SK-N-MC (cell line): ENCODE data around the gene KBTBD13.

Source experiments
- DNase-seq: peaks from one replicate; pipeline ENCODE4 v3.0.0-alpha.2; 2011; ENCODE audit warnings: low read depth, low spot score
- H3K27ac ChIP-seq: fragments of 200-600 bp; sonication (generic); 2 replicates; pipeline ENCODE4 v1.5.1; 2016; ENCODE audit warnings: mixed run types
- H3K36me3 ChIP-seq: fragments of 200-600 bp; sonication (generic); 2 replicates; pipeline ENCODE4 v1.6.1; 2017; ENCODE audit warnings: antibody characterized with exemption, low read length, mixed read lengths; ENCODE audit not compliant: insufficient read depth
- H3K4me3 ChIP-seq: fragments of 200-600 bp; sonication (generic); 2 replicates; pipeline ENCODE4 v1.5.1; 2016
- H3K9ac ChIP-seq: fragments of 200-600 bp; sonication (generic); 2 replicates; pipeline ENCODE4 v1.8.0; 2017; ENCODE audit warnings: mixed run types, mixed read lengths; ENCODE audit not compliant: insufficient read length
- H3K9me3 ChIP-seq: fragments of 200-600 bp; sonication (generic); 2 replicates; pipeline ENCODE4 v1.6.1; 2017; ENCODE audit warnings: low read depth, mild to moderate bottlenecking, antibody characterized with exemption, low read length, moderate library complexity, mixed read lengths
- EZH2 ChIP-seq: fragments of 200-600 bp; sonication (generic); IDR thresholded peaks from one replicate; pipeline ENCODE4 v1.6.1; 2017; ENCODE audit warnings: antibody characterized with exemption
- FOXP2 ChIP-seq: optimal IDR thresholded peaks from 2 replicates; pipeline ENCODE3; 2011; ENCODE audit warnings: mild to moderate bottlenecking, moderate library complexity; ENCODE audit not compliant: insufficient read depth; ENCODE audit errors: extremely low read length, control extremely low read depth
- POLR2AphosphoS5 ChIP-seq: IDR thresholded peaks from 2 replicates; pipeline ENCODE4 v1.6.1; 2012; ENCODE audit warnings: mild to moderate bottlenecking, low read depth, low read length, borderline replicate concordance

Gene KBTBD13

DNA sequence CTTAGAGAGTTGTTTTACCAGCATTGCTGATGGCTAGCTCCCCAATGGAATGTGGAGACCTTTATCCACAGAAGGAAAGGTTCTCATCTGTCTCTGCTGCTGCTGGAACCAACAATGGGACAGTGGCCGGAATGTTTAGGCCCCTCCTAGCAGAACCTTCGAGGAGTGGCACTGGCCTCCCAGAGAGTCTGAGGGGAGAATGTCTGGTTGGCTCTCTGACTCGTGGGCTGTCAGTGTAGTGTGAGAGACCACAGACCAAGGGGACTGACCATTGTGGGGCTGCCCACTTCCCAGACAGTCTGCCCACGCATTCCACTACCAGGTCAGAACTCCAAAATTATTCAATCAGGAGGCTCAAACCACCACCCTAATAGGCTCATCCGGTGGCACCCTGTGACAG lies 13.8 kb upstream of the KBTBD13 start:
- Histone ChIP-seq H3K9me3 (no peaks in the 10 kb centered on the region), H3K4me3 (no peak overlapping the region), H3K9ac (no peak overlapping the region), H3K27ac (no peak overlapping the region), H3K36me3 (no peaks in the 10 kb centered on the region)
- DNase-seq = no peak
- TF ChIP-seq POLR2AphosphoS5 = no peak

GRCh38 chr15:65066001-65066634 lies 10.4 kb upstream of the KBTBD13 start:
- H3K36me3 ChIP-seq = no peaks in the 10 kb centered on the region
- H3K27ac ChIP-seq = no peak overlapping the region

DNA sequence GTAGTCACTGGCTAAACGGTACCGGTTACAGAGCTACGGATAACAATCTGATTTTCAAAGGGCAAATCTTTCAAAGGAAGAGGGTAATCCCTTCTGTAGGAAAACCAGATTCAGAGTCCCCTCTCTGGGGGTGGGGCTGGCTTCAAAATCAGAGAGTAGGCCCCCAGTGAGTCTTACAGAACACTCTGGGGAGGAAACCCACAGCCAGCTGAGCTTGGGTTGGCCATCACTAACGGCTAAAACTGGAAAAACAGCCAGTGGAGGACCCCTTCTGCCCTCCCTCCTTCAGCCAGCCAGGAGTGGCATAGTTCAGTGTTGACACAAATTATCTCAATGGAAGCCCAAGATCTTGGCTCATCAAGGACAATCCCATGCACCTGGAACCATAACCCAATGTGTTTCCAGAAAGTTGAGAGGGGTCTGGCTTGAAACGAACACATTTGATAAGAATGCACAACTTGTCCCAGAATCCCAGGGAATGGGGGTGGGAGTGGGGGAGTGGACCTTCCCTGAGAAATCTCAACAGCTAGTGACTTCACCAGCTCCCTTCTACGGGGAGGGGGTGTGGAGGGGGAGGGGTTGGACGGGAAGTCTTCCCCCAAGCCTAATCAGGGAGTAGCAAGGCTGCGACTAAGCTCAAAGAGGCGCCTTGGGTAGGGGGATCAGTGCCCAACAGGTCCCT lies 9.8 kb upstream of the KBTBD13 start:
- no peak overlapping the region for H3K27ac ChIP-seq
- H3K9ac ChIP-seq = no peak overlapping the region
- H3K4me3 ChIP-seq = no peak overlapping the region
- no peak for DNase-seq
- no peaks in the 10 kb centered on the region for H3K9me3 ChIP-seq
- no peak for TF ChIP-seq POLR2AphosphoS5
- no peak for TF ChIP-seq EZH2
- TF ChIP-seq FOXP2 = no peak
- H3K36me3 ChIP-seq = no peaks in the 10 kb centered on the region

More at GRCh38 chr15:65066001-65066634, 10.4 kb upstream of the KBTBD13 start:
- no peak for DNase-seq
- no peak overlapping the region for H3K9ac ChIP-seq
- no peaks in the 10 kb centered on the region for H3K9me3 ChIP-seq
- no peak overlapping the region for H3K4me3 ChIP-seq
- TF ChIP-seq POLR2AphosphoS5 (no peak), EZH2 (no peak), FOXP2 (no peak)

GRCh38 chr15:65067317-65067644 lies 9.3 kb upstream of the KBTBD13 start:
- Histone ChIP-seq H3K36me3 (no peaks in the 10 kb centered on the region), H3K4me3 (no peak overlapping the region), H3K27ac (no peak overlapping the region), H3K9ac (no peak overlapping the region), H3K9me3 (no peaks in the 10 kb centered on the region)
- TF ChIP-seq FOXP2 = no peak
- no peak for TF ChIP-seq EZH2
- TF ChIP-seq POLR2AphosphoS5 = no peak
- no peak for DNase-seq

DNA sequence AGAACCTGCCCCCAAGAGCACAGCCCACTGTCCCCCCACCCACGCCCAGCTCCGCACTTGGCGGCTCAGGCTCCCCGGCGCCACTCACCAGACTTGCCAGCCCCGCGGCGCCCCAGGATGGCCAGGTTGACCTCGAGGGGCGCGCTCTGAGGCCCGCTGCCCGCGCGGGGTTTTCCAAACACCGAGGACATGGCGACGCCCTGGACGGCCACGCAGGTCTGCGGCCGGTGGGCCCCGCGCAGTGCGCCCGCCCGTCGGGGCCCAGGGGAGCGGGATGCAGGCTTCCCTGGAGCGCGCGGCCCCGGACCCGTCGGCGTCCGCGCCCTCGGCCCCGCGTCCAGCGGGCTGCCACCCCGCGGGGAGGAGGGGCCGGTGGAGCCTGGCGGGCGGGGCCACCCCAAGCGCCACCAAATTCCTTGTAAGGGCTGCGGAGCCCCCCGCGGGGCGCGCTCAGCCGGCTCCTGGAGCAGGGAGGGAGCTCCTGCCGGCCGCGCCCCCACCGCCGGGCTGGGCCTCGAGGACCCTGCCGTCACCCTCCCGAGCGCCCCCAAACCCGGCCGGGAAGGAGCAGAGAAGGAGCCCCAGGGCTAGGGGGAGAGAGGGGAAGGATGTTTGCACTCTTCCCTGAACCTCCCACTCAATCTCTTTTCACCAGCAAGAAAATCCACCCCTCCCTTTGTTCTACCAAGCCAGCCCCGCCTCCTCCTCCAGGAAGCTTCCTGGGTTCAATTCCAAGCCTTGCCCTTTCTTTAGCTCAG lies 8.7 kb upstream of the KBTBD13 start, which contains the start of gene RASL12:
TSS of gene RASL12 (minus strand) at position 347 of the 758 bp plus-strand sequence. CDS start at position 191, 156 bp downstream.
- Histone ChIP-seq H3K27ac (no peak within 1 kb of the TSS), H3K36me3 (no peaks in the 10 kb centered on the region), H3K9me3 (no peaks in the 10 kb centered on the region), H3K4me3 (no peak within 1 kb of the TSS), H3K9ac (no peak within 1 kb of the TSS)
- no peak for TF ChIP-seq POLR2AphosphoS5
- TF ChIP-seq EZH2 = no peak
- TF ChIP-seq FOXP2 = no peak
- DNase-seq = no peak

- no peak for TF ChIP-seq EZH2
- no peak for TF ChIP-seq POLR2AphosphoS5
- TF ChIP-seq FOXP2 = no peak
- Histone ChIP-seq H3K9ac (no peak overlapping the region), H3K27ac (no peak overlapping the region), H3K4me3 (no peak overlapping the region), H3K36me3 (no peaks in the 10 kb centered on the region), H3K9me3 (no peaks in the 10 kb centered on the region)
- DNase-seq = no peak
Observed at GRCh38 chr15:65068403-65068788, 8.2 kb upstream of the KBTBD13 start.

DNA sequence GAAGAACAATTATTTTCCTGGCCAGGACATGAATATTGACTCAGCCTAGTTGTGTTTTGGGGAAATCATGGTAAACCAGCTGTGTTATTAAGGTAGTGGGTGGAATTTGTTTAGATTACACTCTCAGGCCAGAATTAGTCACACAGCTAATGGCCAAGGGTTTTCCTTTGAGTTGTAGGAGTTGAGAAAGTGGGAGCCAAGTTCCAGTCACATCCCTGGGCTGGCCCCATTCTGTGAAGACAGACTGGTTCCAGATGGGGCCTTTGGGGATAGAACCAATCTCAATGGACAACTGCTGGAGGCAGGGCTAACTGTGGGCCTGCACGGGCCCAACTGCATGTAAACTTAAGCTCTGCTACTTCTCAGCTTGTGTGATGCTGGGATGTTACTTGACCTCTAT lies 7.4 kb upstream of the KBTBD13 start:
- Histone ChIP-seq H3K9me3 (no peaks in the 10 kb centered on the region), H3K36me3 (no peaks in the 10 kb centered on the region), H3K9ac (no peak overlapping the region), H3K4me3 (no peak overlapping the region), H3K27ac (no peak overlapping the region)
- TF ChIP-seq FOXP2 = no peak
- TF ChIP-seq EZH2 = no peak
- TF ChIP-seq POLR2AphosphoS5 = no peak
- no peak for DNase-seq

DNA sequence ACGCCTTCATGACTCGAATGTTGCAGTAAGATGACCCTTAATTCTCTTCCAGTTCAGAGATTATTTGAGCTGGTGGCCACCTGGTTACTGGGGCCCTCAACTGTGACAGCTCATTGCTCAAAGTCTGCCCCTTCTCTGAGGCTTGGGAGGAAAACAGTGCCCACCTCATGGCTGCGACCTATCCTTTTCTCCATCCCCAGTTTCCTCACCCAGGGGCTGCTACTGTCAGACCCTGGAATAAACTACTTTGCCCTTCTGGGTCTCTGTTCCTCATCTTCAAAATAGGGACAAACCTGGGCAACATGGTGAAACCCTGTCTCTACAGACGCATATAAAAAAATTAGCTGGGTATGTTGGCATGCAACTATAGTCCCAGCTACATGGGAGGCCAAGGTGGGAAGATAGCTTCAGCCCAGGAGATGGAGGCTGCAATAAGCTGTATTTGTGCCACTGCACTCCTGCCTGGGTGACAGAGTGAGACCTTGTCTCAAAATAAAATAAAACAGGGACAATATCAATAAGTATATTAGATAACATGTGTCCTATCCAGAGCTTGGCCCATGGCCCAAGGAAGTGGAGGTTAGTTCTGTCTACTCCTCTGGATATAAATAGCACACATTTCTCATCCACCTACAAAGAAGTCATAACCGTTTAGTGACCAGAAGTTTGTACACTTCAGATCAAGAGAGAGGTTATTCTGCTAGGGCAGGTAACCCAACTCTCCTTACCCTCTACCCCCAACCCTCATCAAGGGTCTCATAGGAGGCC lies 6.6 kb upstream of the KBTBD13 start:
- no peak for TF ChIP-seq EZH2
- TF ChIP-seq POLR2AphosphoS5 = no peak
- TF ChIP-seq FOXP2 = no peak
- Histone ChIP-seq H3K27ac (no peak overlapping the region), H3K9me3 (no peaks in the 10 kb centered on the region), H3K36me3 (no peaks in the 10 kb centered on the region), H3K4me3 (no peak overlapping the region), H3K9ac (no peak overlapping the region)
- no peak for DNase-seq
